Measurements from ENCODE around the gene FURIN. TPM values are rescaled to one million over a fixed set of nuclear protein-coding genes. Genes with fewer than 3 reads are reported as not detected.

The FURIN gene
- total and polyA plus RNA-seq, 2 of the 4 experiments (the other 2 are of a cell fraction): 34.8 to 54.3 TPM

- no TSS peak for BruUV-seq (replicated peaks)
- Histone ChIP-seq H3K9me3 (ENCODE audit: control insufficient read depth, insufficient read depth, low read length) (no peaks in the 10 kb centered on the region), H2AFZ (replicated peaks; ENCODE audit: low read length, poor library complexity) (peak overlapping the region; percentile 69), H3K9me1 (ENCODE audit: insufficient read depth, low read length) (peaks cover 14% of the 10 kb centered on the region), H2BK20ac (ENCODE audit: low read depth, low read length) (peak overlapping the region; percentile 61; the same call in 1 of the 2 replicates), H2BK15ac (ENCODE audit: low read depth, low read length) (peak overlapping the region; percentile 67; the same call in 2 of the 3 replicates), H3K18ac (ENCODE audit: low read depth, low read length) (no peak overlapping the region; the same call in 1 of the 2 replicates), H4K91ac (ENCODE audit: insufficient read depth, low read depth, low read length) (peak overlapping the region; percentile 81), H2AK5ac (ENCODE audit: low read depth, low read length) (peak overlapping the region; percentile 93), H3K36me3 (ENCODE audit: control insufficient read depth, insufficient read depth, low read length) (no peaks in the 10 kb centered on the region), H3K27me3 (ENCODE audit: control insufficient read depth, insufficient read depth, low read length) (no peaks in the 10 kb centered on the region; the same call in 1 of the 2 replicates), H3K79me1 (ENCODE audit: low read depth in 1 of 2, low read length in 2 of 2) (peaks cover 17 to 40% of the 10 kb centered on the region in 2 experiments), H4K8ac (ENCODE audit: low read depth in 2 of 2, low read length in 2 of 2) (peak overlapping the region; percentile 80 to 98), H3K23ac (ENCODE audit: low read depth, low read length) (peak overlapping the region; percentile 82), H3K56ac (ENCODE audit: extremely low read depth, insufficient read depth, low read length) (no peak overlapping the region; the same call in 1 of the 2 replicates), H3K4me1 (ENCODE audit: control insufficient read depth, insufficient read depth, low read length) (peaks cover 33% of the 10 kb centered on the region), H4K5ac (ENCODE audit: low read depth, low read length) (peak overlapping the region; percentile 8; the same call in 1 of the 2 replicates), H2BK120ac (ENCODE audit: low read depth, low read length) (peak overlapping the region; percentile 82), H2BK5ac (ENCODE audit: low read depth, low read length, poor library complexity, severe bottlenecking) (peak overlapping the region; percentile 89), H3K4me2 (ENCODE audit: low read depth, low read length) (no peak overlapping the region), H3K14ac (replicated peaks; ENCODE audit: low read depth, low read length) (peak overlapping the region; percentile 81), H3K4me3 (ENCODE audit: insufficient read depth, low read depth, low read length) (no peak overlapping the region), H3K9ac (ENCODE audit: low read depth, low read length) (no peak overlapping the region), H4K20me1 (ENCODE audit: insufficient read depth, low read length) (peaks cover 20% of the 10 kb centered on the region), H3K4ac (ENCODE audit: low read depth, low read length) (peak overlapping the region; percentile 89), H2AK9ac (replicated peaks; ENCODE audit: low read depth, low read length, poor library complexity) (peak overlapping the region; percentile 89), H3K27ac (ENCODE audit: insufficient read depth, low read length) (peak overlapping the region; percentile 48)
- dilution Hi-C loops (cut with HindIII; ENCODE audit: low sequenced_read_pairs, unreplicated experiment): no loop called here
- TF ChIP-seq FOS (IDR thresholded peaks at IDR 0.05; ENCODE audit: low read depth, low read length) (peak; percentile 23; the same call in 1 of the 2 replicates), MAZ (IDR thresholded peaks at IDR 0.05; ENCODE audit: borderline replicate concordance, low read depth, low read length) (0 out of 2 replicates have a peak, but pooled peaks have one; percentile 23), RCOR1 (IDR thresholded peaks at IDR 0.05; ENCODE audit: insufficient replicate concordance, low read length) (peak; percentile 31), BHLHE40 (IDR thresholded peaks at IDR 0.05; ENCODE audit: low read depth, low read length) (no peak)
- CTCF ChIA-PET: interaction anchor here (0.7 kb wide), 1 partner anchor 161 kb away, joined by 3 read pairs; no protein-coding TSS in a partner anchor
- 67% methylated on average over 1 of the region's 9 CpGs; no CpG with 5 or more reads in 1 of the 2 experiments for WGBS, 2 experiments (ENCODE audit: extremely low coverage in 2 of 2, insufficient read length in 1 of 2)
- peak; percentile 24 for ATAC-seq (ENCODE audit: low read depth)
- DNase-seq: peak; percentile 84
- intact Hi-C loops (cut with micrococcal nuclease): loop anchor here (5.0 kb wide), 2 partner anchors 152 to 222 kb away; partner anchors contain the start of gene BLM
- POLR2A ChIA-PET (ENCODE audit: unreplicated experiment): no interaction called here
- in situ Hi-C loops (cut with MboI; ENCODE audit: low sequenced_read_pairs): no loop called here
These were observed 1.4 kb downstream of the FURIN start for GRCh38 chr15:90869601-90870353.

Data from IMR-90 (cell line).